Hematopoietic multipotent progenitor cell treated with erythropoietin and hydrocortisone succinate and interleukin-3 and kit ligand, for 15 days (in vitro differentiated cells): ENCODE measurements around the gene CDK5RAP2.

Experiments used
- DNase-seq: peaks from one replicate; pipeline ENCODE4 v3.0.0-alpha.2; 2015; ENCODE audit warnings: low spot score

The CDK5RAP2 gene

GRCh38 chr9:120345379-120345778 lies 234.6 kb downstream of the CDK5RAP2 start:
- DNase-seq = no peak

- no peak for DNase-seq
Observed at GRCh38 chr9:120344230-120344629, 235.7 kb downstream of the CDK5RAP2 start.

DNA sequence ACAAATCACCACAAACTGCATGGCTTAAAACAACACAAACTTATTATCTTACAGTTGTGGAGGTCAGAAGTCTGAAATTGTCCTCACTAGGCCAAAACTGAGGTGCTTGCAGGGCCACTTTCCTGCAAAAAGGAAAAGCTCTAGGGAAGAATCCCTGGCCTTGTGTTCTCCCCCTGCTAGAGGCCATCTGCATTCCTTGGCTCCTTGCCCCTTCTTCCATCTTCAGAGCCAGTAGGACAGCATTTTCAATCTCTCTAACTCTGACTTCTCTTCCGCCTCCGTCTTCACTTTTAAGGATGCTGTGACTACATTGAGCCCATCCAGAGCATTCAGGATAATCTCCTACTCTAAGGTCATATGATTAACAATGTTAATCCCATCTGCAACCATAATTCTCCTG lies 236.6 kb downstream of the CDK5RAP2 start:
- DNase-seq = no peak
